DMS79 (cell line): ENCODE data around the gene NECTIN3.

Experiments
- DNase-seq: peaks from one replicate; lab custom pipeline; 2025; lab: John Stamatoyannopoulos, UW

The NECTIN3 gene

GRCh38 chr3:111210003-111210711 lies 138.5 kb downstream of the NECTIN3 start:
- DNase-seq, result no peak

- no peak for DNase-seq
These were observed 139.4 kb downstream of the NECTIN3 start for GRCh38 chr3:111210866-111211564.

GRCh38 chr3:111212511-111212910 lies 140.9 kb downstream of the NECTIN3 start:
- no peak for DNase-seq

GRCh38 chr3:111215481-111215880 lies 143.9 kb downstream of the NECTIN3 start:
- DNase-seq, result no peak

- no peak for DNase-seq
These were observed 147.0 kb downstream of the NECTIN3 start for GRCh38 chr3:111218615-111219014.

GRCh38 chr3:111227216-111227615 lies 155.6 kb downstream of the NECTIN3 start:
- DNase-seq, result no peak

- no peak for DNase-seq
These were observed 157.7 kb downstream of the NECTIN3 start for GRCh38 chr3:111229301-111229700.

- DNase-seq, result no peak
These were observed 165.5 kb downstream of the NECTIN3 start for GRCh38 chr3:111236836-111237713.

- DNase-seq, result no peak
These were observed 166.3 kb downstream of the NECTIN3 start for GRCh38 chr3:111237946-111238345.

GRCh38 chr3:111238885-111239284 lies 167.3 kb downstream of the NECTIN3 start:
- DNase-seq, result no peak

- DNase-seq, result no peak
These were observed 170.3 kb downstream of the NECTIN3 start for GRCh38 chr3:111241960-111242359.
